ENCODE measurements around the gene SYTL1. TPM values are rescaled to one million over a fixed set of nuclear protein-coding genes. Genes with fewer than 3 reads are reported as not detected.

The SYTL1 gene
- total RNA-seq, 1 experiment from 2014 or later, result not detected

DNA sequence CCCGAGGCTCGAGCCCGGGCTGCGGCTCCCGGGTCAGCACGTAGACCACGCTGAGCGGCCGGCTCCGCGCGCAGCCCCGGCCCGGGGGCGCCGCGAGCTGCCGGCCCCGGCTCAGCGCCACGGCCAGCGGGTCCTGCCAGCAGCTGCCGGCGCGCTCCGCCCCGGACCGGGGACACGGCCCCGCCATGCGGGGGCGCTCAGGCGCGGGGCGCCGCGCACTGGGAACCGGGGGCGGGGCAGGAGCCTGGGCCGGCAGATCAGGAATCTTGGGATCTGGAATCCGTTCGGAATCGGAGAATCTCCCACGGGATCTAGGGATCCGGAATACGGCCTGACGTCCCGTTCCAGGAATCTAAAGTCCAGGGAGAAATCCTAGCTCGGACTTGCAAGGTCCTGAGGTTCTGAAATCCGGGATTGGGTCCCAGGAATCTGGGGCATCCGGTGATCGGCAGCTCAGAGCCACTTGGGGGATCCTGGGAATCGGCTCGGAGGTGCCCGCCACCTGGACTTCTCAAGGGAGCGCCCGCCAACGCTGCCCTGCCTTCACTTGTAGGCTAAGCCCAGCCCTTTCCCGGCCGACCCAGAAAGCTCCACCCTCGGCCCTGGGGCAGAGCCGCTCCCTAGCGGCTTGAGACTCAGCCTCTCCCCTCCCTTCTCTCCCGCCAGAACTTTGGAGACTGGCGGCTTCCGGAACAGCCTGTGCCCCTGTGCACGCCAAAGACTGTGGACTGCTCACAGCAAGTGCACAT is 24.8 kb downstream of the SYTL1 start, which contains the start of gene MAP3K6:
Gene MAP3K6, minus strand, starts transcription at position 551 of the 749 bp plus-strand sequence. Its CDS starts 364 bp downstream, at position 187.
- H3K27me3 ChIP-seq, result no peaks in the 10 kb centered on the region
- no peaks in the 10 kb centered on the region for H3K9me3 ChIP-seq
- peak; percentile 92 for DNase-seq
- H3K4me3 ChIP-seq, result peak within 1 kb of the TSS; percentile 90
- peaks cover 19% of the 10 kb centered on the region for H3K36me3 ChIP-seq

DNA sequence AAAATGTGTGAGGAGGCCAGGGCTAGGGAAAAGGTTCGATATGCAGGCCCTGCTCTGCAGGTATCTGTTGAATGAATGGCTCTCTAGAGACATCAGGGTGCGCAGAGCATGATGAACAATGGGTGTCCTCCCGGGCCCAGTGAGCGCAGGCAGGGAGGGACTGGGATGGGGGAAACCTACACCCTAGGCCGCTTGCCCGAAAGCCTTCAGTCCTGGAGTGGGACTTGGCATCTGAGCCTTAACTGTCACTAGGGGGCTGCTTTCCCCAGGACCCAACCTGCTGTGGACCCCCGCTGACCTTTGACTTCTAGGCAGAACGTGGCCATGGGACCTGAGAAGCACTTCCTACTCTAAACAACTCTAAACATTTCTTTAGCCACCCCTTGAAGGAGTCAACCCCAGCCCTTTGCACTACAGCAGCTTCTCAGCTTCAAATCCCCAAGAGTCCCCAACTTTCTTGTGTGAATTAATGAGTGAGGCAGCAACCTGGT is 25.4 kb downstream of the SYTL1 start:
- H3K27me3 ChIP-seq, result no peaks in the 10 kb centered on the region
- no peak for DNase-seq
- H3K36me3 ChIP-seq, result peaks cover 19% of the 10 kb centered on the region
- peak overlapping the region; percentile 90 for H3K4me3 ChIP-seq
- no peaks in the 10 kb centered on the region for H3K9me3 ChIP-seq

DNA sequence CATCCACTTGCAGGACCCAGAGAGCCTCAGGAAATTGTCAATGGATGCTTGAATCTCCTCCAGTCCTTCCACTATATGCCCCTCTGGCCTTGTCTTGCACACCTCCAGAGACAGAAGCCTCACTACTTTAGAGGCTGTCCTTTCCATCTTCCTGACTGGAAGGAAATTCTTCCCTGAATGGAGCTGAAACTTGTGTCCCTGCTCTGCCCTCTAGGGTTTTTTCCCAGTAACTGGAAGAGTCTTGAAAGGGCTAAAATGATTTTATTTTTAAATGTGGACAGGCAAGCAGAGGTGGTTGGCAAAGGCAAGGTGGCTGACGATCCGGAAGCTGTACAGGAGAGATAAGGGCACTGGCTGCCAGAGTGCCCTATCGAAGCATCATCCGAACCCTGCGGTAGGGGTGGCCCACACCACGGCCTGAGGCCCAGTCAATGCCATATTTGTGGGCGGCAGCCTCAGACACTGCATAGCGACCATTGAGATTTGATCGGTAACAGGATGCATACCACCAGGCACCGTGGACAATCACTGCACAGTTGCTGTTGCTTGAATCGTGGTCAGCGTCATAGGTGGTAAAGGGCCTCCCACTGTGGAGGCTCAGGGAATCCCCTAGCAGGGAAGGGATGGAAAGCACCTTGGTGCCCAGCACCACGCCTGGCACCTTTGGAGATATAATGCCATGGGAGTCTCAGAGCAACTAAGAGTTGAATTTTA is 27.2 kb downstream of the SYTL1 start:
- Histone ChIP-seq H3K27me3 (no peaks in the 10 kb centered on the region), H3K9me3 (no peaks in the 10 kb centered on the region), H3K4me3 (no peak overlapping the region), H3K36me3 (peaks cover 11% of the 10 kb centered on the region)
- no peak for DNase-seq

DNA sequence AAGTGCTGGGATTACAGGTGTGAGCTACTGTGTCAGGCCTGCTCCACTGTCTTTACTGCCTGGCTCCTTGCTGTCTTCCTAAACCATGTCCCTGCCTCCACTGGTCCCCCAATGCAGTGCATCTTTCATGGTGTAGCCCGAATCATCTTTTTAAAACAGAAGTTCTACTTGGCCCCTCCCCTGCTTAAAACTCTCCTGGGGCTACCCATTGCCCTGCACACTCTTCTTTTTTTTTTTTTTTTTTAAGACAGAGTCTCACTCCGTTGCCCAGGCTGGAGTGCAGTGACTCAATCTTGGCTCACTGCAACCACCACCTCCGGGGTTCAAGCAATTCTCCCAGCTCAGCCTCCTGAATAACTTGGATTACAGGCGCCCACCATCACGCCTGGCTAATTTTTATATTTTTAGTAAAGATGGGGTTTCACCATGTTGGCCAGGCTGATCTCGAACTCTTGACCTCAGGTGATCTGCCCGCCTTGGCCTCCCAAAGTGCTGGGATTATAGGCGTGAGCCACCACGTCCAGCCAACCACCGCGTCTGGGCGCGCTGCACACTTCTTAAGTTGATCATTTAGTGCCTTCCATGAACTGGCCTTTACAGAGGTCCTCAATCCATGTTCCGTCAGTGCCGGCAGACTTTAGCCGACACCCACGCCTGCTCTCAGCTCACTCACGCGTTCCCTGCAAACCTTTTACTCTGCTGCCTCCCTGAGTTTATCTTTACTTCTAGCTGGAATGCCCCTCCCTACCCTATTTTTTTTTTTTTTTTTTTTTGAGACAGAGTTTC is 30.4 kb downstream of the SYTL1 start:
- Histone ChIP-seq H3K36me3 (no peaks in the 10 kb centered on the region), H3K27me3 (no peaks in the 10 kb centered on the region), H3K4me3 (no peak overlapping the region), H3K9me3 (no peaks in the 10 kb centered on the region)
- no peak for DNase-seq

DNA sequence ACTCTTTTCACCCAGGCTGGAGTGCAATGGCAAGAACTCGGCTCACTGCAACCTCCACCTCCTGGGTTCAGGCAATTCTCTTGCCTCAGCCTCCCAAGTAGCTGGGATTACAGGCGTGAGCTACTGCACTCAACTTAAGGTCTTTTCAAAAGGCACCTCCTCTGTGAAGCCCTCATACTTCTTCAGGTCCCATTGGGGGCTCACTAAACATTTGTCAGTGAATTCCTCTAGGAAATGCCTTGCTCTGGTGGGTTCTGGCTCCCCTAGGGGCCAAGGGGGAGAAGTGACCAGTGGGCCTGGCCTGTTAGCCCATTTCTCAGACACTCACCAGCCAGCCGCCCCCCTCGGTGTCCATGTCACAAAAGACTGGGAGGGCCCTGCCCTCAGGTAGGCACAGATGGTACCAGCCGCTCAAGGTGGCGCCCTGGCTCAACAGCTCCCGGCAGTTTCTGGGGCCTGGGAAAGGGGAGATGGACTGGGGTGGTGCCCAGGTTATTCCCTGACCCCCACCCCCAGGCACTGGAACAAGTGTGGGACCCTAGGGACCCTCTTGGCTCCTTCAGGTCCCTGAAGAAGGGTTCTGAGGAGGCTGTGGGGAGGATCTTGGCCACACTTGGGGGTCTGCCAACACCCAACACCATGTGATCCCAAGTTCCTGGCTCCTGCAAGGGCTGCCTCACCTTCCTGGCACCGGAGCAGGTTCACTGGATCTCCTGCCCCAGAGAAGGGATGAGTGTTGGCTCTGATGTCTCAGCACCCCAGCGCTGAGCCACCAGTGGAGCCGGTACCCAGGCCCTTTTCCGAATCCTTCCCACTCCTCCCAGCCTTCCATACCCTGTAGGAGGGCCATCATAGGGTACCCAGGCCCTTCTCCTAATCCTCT is 31.2 kb downstream of the SYTL1 start:
- no peak overlapping the region for H3K4me3 ChIP-seq
- H3K27me3 ChIP-seq, result no peaks in the 10 kb centered on the region
- no peaks in the 10 kb centered on the region for H3K9me3 ChIP-seq
- no peak for DNase-seq
- H3K36me3 ChIP-seq, result no peaks in the 10 kb centered on the region

DNA sequence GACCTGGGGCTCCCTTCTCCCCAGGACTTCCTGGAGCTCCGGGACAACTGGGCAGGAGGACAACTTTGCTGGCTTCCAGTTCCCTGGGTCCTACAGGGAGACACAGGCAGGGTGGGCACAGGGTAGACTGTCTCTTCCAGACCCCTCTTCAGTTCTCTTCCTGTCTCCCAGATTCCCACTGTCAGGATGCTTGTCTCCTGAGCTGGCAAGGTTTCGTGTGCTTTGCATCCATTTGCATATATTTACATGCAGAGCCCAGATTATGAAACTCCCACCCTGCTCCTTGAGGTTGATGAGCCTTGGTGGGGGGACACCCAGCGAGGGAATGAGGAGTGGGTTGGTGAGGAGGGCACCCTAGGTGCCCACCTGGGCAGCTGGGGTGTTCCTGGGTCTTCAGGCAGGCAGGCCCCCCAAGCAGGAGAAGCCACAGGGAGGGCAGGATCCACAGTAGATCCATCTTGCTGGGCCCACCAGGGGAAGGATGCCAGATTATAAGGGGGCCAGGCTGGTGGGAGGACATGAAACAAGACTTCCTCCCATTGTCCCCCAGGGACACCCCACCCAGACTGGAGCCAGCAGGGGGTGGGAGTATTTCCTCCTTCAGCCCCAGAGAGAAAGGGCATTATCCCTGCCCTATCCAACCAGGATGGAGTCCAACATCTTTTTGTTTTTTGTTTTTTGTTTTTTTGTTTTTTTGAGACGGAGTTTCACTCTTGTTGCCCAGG is 32.7 kb downstream of the SYTL1 start, which contains the start of gene FCN3:
Gene FCN3, minus strand, starts transcription at position 463 of the 725 bp plus-strand sequence. Its CDS starts 6 bp downstream, at position 457.
- Histone ChIP-seq H3K36me3 (no peaks in the 10 kb centered on the region), H3K4me3 (no peak within 1 kb of the TSS), H3K27me3 (no peaks in the 10 kb centered on the region), H3K9me3 (no peaks in the 10 kb centered on the region)
- DNase-seq, result no peak

DNA sequence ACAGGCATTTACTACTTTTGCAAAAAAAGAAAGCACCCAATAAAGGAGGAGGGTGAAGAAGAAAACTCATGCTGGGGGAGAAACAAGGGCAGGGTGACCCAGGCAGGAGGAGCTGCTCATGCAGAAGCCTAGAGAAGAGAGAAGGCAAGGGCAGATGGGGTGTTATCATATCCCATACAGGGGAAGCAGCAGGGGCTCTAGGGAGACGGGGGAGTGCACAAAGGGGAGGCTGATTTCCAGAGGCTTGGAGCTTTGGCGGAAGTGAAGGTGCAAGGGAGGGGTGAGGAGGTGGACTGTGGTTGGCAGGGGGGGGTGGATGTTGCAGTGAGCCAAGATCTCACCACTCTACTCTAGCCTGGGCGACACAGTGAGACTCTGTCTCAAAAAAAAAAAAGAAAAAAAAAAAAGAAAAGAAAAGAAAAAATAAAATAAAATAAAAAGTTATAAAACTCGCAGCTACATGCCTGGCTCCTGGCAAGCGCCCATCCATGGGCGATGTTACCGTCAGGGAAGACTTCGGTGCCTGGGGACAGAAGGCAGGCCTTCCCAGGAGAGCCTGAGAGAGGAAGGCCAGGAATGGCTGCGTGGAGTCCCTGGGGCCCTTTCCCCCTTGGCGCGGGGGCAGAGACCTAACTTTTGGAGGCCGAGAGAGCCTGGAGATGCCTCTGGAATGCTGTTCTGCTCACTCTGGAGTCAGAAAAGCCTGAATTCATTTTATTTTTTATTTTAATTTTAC is 36.1 kb downstream of the SYTL1 start:
- no peak for DNase-seq
- Histone ChIP-seq H3K9me3 (no peaks in the 10 kb centered on the region), H3K27me3 (no peaks in the 10 kb centered on the region), H3K36me3 (no peaks in the 10 kb centered on the region), H3K4me3 (no peak overlapping the region)

DNA sequence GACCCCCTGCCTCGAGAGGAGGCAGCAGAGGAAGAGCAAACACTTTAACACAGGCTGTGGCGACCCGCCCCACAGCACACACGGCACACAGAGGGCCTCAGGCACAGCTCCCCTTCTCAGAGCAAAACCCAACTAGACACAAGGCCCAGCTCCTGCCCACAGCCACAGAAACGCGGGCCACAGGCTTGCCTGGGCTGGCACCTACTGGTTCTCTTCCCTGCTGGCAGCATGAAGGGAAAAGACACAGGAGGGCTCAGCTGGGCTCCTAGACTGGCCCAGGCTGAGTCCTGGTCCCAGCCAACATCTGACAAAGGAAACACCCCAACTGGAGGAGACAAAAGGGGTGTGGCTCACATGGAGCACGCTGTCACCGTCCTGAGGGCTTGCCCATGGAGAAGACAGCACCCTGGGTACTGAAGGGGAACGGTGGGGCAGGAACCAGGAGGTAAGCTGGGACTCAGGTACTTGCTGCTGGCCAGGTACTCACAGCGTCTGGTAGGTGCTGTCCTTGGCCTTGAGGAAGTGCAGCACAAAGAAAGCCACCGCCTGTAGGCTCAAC is 37.8 kb downstream of the SYTL1 start:
- Histone ChIP-seq H3K9me3 (no peaks in the 10 kb centered on the region), H3K36me3 (no peaks in the 10 kb centered on the region), H3K4me3 (no peak overlapping the region), H3K27me3 (no peaks in the 10 kb centered on the region)
- no peak for DNase-seq

DNA sequence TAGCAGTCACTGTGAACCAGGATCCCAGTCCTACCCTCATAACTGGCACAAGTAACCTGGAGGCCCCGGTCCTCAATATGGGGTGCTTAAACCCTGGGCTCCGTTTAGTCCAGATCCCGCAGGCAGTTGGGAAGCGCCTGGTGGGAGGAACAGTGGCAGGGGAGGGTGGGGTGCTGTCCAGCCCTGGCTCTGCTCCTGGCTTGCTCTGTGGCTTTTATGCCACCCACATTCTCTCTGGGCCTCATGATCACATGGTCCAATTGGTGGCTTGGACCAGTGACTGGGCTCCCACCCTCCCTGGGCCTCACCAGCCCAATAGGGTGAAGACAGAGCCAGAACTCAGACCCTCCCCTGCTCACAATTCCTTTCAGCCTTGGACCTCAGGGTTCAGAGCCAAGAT is 38.4 kb downstream of the SYTL1 start:
- DNase-seq, result no peak
- Histone ChIP-seq H3K27me3 (no peaks in the 10 kb centered on the region), H3K9me3 (no peaks in the 10 kb centered on the region)

DNA sequence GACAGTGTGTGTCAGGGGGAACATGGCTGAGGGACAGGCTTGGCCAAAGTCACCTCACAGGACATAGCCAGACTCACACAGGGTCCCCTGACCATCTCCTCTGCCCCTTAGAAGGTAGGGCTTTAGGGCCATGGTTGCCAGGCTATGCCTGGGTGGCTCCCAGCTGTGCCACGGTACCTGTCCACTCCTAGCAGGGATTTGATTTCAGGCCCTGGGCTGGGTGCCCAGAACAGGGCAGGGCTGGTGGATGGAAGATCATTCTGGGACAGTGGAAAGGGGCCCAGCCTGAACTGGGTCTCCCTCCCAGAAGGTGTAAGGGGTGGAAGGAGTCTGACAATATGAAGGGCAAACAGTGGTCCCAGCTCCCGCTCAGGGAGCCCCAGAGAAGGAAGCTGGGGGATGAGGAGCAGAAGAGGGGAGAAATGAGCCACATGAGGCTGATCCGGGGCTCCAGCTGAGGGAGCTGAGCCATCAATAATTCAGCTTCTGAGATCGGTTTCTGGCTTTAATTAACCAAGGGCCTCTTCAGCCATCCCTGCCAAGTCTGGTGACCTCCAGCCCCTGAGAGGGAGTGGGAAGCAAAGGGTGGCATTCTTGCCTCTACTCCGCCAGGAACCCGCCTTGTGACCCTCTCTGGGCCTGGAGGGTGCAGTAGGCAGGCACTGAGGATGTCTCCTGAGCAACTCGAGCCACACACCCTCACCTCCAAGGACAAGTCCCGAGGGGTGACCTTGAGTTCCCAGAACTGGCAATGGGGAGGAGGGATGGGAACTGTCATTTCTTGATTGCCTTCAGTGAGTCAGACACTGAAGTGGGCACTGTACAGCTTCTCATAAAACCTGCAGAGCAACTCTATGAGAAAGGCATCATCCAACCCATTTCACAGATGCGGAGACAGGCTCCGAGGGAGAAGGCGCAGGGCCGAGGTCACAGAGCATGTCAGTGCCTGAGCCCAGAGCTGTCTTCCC is 39.2 kb downstream of the SYTL1 start:
- no peak overlapping the region for H3K4me3 ChIP-seq
- DNase-seq, result no peak
- H3K27me3 ChIP-seq, result no peaks in the 10 kb centered on the region
- no peaks in the 10 kb centered on the region for H3K36me3 ChIP-seq
- no peaks in the 10 kb centered on the region for H3K9me3 ChIP-seq

More for the DNA sequence above, 38.4 kb downstream of the SYTL1 start:
- Histone ChIP-seq H3K4me3 (no peak overlapping the region), H3K36me3 (no peaks in the 10 kb centered on the region)

DNA sequence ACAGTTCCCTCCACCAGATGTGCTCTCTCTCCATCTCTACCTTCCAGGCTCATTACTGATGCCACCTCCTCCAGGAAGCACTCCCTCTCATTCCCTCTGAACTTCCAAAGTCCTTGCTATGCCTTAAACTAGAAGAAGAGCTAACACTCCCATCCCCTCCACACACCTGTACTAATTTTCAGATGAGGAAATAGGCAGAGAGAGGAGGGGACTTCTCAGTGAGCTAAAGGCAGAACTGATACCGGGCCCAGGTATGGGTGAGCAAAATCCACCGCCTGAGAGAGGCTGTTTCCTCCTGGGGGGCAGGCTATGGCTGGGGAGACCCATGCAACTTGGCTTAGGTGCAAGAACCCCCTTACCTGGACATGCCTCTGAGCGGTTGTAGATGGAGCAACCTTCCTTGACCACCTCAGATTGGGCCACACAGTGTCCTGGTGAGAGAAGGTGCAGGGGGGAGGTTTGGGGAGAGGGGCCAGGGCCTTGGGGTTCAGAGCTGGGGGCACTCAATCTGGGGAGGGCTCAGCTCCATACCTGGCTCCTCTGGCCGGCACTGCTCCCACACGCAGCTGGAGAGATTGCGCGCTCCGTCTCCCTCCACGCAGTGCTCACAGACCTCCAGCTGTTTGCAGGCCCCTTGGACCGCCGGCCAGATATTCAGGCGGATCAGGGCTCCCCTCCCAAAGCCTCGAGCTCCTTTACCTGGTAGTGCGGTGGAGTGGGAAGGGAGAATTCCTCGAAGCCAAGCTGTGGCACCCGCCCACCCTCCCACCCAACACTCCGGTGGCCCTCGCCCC is 40.3 kb downstream of the SYTL1 start:
- no peak for DNase-seq
- Histone ChIP-seq H3K27me3 (no peaks in the 10 kb centered on the region), H3K36me3 (no peaks in the 10 kb centered on the region), H3K4me3 (no peak overlapping the region), H3K9me3 (no peaks in the 10 kb centered on the region)

DNA sequence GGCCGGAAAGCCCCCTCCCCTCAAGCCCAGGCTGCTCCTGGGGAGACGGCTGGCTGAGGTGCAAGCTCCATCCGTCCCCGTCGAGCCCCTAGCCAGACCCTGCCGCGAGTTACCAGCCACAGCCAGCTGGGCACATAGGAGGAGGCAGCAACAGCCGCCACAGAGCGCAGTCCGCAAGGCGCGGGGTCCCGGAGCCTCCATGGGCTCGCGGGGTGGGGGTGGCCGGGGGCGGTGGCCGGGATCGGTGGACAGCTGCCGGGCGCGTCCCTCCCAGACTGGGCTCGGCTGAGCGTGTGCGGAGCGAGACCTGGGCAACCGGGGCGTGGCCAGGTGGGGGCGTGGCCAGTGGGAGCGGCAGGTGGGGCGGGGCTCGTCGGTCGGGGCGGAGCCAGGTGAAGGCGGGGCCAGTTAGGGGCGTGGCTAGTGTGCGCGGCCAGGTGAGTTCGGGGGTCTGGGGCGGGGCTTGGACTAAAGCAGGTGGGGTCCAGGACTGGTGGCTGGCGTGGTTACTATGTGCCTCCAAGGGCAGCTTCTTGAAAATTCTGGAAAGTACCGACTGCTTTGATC is 41.3 kb downstream of the SYTL1 start, which contains the start of gene CD164L2:
Gene CD164L2, minus strand, starts transcription at position 295 of the 567 bp plus-strand sequence. Its CDS starts 94 bp downstream, at position 201.
- Histone ChIP-seq H3K4me3 (no peak within 1 kb of the TSS), H3K9me3 (no peaks in the 10 kb centered on the region), H3K27me3 (no peaks in the 10 kb centered on the region), H3K36me3 (no peaks in the 10 kb centered on the region)
- no peak for DNase-seq

DNA sequence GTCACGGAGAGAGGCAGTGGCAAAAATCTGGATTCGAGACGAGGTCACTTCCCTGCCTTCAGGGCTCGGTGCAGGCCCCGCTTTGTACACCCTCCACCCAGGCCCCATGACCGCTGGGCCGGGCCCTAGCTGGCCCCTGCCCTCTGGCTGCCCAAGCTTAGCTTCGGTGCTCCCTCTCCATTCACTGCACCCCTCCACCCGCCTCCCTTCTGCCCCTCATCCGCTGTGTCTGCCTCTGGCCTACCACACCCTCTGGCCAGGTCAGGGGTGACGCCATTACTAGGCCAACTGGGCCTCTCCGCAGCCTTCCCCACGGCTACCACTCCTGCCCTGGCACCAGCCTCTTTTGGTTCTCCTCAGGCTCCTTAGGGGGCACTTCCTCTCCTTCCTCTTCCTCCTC is 41.8 kb downstream of the SYTL1 start:
- Histone ChIP-seq H3K36me3 (no peaks in the 10 kb centered on the region), H3K9me3 (no peaks in the 10 kb centered on the region), H3K4me3 (no peak overlapping the region), H3K27me3 (no peaks in the 10 kb centered on the region)
- DNase-seq, result no peak

Measured in MG63 (cell line).